Right lobe of liver (tissue), 6 donors: ENCODE results near the gene F8. TPM values are rescaled to one million over a fixed set of nuclear protein-coding genes. Genes with fewer than 3 reads are reported as not detected.

Experiments used
- ATAC-seq, 4 donors: fragments of 200-7000 bp; cut with Tn5 transposase; one replicate each; pipeline ENCODE4 v1.9.1; 2020; ENCODE audit warnings: mild to moderate bottlenecking in 4 of 4, moderate library complexity in 4 of 4
- DNase-seq, 3 donors: peaks; one replicate each; pipeline ENCODE4 v3.0.0-alpha.2; 2020
- H3K27ac ChIP-seq, 3 donors: fragments of 200-600 bp; one replicate each; pipeline ENCODE4 v1.8.0; 2022
- H3K27me3 ChIP-seq, 2 donors: fragments of 200-600 bp; one replicate each; pipeline ENCODE4 v1.8.0; 2022
- H3K36me3 ChIP-seq, 4 donors: fragments of 200-600 bp; sonication (generic) in 1 of 4; one replicate each; pipeline versions ENCODE4 v1.5.1 to v1.8.0; 2017 to 2022; ENCODE audit warnings: control low read depth in 1 of 4
- H3K4me1 ChIP-seq, 4 donors: fragments of 200-600 bp; sonication (generic) in 1 of 4; one replicate each; pipeline versions ENCODE4 v1.5.1 to v1.8.0; 2017 to 2022; ENCODE audit warnings: control low read depth in 1 of 4
- H3K4me3 ChIP-seq, 3 donors: fragments of 200-600 bp; one replicate each; pipeline ENCODE4 v1.8.0; 2022
- H3K9me3 ChIP-seq, 4 donors: fragments of 200-600 bp; sonication (generic) in 1 of 4; one replicate each; pipeline versions ENCODE4 v1.5.1 to v1.8.0; 2017 to 2022; ENCODE audit warnings: control low read depth in 1 of 4
- POLR2A ChIP-seq: fragments of 450-650 bp; IDR thresholded peaks from one replicate; pipeline ENCODE4 v1.6.1; 2017; ENCODE audit warnings: antibody characterized with exemption, mild to moderate bottlenecking
- WGBS: methylation state at CpG from one replicate; pipeline ENCODE4 v1.1.6; 2018; ENCODE audit warnings: low coverage, low lambda C conversion rate; ENCODE audit not compliant: insufficient coverage; ENCODE audit errors: missing lambda C conversion rate; 5-methylcytosine and 5-hydroxymethylcytosine counted together
- intact Hi-C, 2 donors: fragments of 100-400 bp; cut with DNase I; formaldehyde crosslinking; loops; one replicate each; pipeline versions ENCODE4 v1.11.2 to v1.14.1; 2022
- total RNA-seq, 6 experiments: library from RNA; depleted of rRNA in 2 of 6; stranded (reverse); fragments of >200 nt in 2 of 6; fragmentation: NEBNext Ultra II Directional in 3 of 6; extraction: Animal tissue kit (Norgen Biotek cat#: 25700) in 3 of 6; gene quantifications; one replicate each; pipeline versions ENCODE4 v1.1.0 to v1.2.4, GENCODE V29; 2016 to 2023
- TF ChIP-seq, protein P1 (sequence below), 4 donors: fragments of 200-600 bp in 3 of 4; fragments of 450-650 bp in 1 of 4; IDR thresholded peaks; one replicate each; pipeline versions ENCODE4 v1.5.1 to v1.8.0; 2016 to 2022; ENCODE audit warnings: antibody characterized with exemption in 4 of 4, mild to moderate bottlenecking in 2 of 4
- donor health status: DM: no; HTN: yes; CAD: no.
- donor health status: DM: no; HTN: no; CAD: no.
- donor health status: DM: no; HTN: no; CAD: no.
- donor health status: DM: no; HTN: yes; CAD: no.
- donor health status: DM: no; HTN: yes; CAD: no.

Gene F8
- total RNA-seq, 6 experiments from 2014 or later = 19.4 to 36.2 (median 26.3) TPM

DNA sequence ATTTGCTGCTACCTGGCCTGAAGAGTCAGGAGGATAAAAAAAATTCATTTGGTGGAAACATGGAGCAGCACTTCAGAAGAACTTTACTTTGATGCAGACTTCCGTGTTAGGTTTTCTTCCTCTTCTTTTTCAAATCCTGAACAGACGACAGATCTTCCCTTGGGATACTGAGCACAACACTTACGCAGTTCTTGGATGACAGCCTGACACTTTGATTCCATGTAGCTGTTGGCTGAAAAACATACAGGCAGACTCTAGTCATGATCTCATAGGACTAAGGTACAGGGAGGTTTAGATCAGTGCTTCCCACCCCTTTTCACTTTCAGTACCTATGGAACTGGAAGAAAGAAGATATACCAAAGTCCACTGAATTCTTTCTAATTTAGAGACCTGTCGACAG lies 39.2 kb upstream of the F8 start:
- H3K36me3 ChIP-seq = no peaks in the 10 kb centered on the region
- intact Hi-C loops = no loop called here
- H3K4me1 ChIP-seq = peaks cover 0 to 16% (median 0%) of the 10 kb centered on the region in 4 donors
- 61% methylated on average over 4 of the region's 4 CpGs for WGBS
- peaks cover 0 to 3% of the 10 kb centered on the region in 2 donors for H3K27me3 ChIP-seq
- TF ChIP-seq, protein P1, sequence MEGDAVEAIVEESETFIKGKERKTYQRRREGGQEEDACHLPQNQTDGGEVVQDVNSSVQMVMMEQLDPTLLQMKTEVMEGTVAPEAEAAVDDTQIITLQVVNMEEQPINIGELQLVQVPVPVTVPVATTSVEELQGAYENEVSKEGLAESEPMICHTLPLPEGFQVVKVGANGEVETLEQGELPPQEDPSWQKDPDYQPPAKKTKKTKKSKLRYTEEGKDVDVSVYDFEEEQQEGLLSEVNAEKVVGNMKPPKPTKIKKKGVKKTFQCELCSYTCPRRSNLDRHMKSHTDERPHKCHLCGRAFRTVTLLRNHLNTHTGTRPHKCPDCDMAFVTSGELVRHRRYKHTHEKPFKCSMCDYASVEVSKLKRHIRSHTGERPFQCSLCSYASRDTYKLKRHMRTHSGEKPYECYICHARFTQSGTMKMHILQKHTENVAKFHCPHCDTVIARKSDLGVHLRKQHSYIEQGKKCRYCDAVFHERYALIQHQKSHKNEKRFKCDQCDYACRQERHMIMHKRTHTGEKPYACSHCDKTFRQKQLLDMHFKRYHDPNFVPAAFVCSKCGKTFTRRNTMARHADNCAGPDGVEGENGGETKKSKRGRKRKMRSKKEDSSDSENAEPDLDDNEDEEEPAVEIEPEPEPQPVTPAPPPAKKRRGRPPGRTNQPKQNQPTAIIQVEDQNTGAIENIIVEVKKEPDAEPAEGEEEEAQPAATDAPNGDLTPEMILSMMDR (IDR thresholded peaks at IDR 0.05) = no peak
- no peak for TF ChIP-seq POLR2A
- no peaks in the 10 kb centered on the region for H3K9me3 ChIP-seq
- ATAC-seq (no peak), DNase-seq (no peak)
- no peak overlapping the region for H3K4me3 ChIP-seq
- H3K27ac ChIP-seq = no peak overlapping the region

DNA sequence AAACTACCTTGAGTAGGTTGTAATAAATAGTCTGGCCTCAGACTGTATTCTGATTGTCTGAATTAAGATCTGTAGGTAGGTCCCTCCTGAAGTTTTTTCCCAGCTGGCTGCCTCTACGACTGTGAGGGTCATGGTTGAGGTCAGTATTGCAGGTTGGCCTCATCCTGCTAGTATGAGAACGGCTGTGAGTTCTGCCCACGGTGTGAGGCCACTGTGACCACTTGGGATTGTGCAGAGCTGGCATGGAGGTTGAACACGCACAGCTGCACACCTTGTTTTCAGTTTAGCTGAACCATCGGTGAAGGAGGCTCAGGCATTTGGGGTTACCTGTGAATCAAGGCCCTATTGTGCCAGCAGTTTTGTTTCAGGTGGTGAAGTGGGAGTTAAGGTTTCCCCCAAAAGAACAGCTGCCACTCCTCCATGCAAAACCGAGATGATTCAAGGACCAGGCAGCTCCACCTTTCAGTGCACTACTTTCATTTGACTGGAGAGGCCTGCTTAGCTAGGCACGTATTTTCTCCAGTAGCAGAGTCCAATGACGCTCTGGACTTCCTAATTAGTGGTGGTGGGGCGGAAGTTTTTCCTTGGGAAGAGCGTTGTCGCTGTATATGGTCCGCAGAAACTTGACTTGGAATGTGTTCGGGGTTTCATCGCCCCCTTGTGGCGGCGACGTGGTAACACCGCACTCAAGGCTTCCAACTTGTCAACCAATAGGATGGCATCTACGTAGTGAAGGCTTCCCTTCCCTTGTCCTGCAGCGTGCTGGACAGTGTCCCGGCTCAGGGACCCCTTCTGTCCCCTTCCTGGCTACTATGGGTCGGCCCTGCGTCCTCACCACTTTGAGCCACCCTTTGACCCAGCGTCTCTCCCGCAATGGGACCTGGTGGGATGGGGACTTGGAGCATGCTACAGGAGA lies 34.6 kb upstream of the F8 start:
- Histone ChIP-seq H3K27ac (peak overlapping the region in 2 of 3 donors; percentile 8 to 53), H3K4me3 (no peak overlapping the region), H3K36me3 (no peaks in the 10 kb centered on the region), H3K9me3 (no peaks in the 10 kb centered on the region), H3K4me1 (peaks cover 0 to 7% (median 3%) of the 10 kb centered on the region in 4 donors), H3K27me3 (peaks cover 0 to 3% of the 10 kb centered on the region in 2 donors)
- WGBS = 6% methylated on average over 10 of the region's 25 CpGs
- intact Hi-C loops = loop anchor here in 1 of 2 donors (10.0 kb wide), 1 partner anchor 72 kb away; no protein-coding TSS in a partner anchor
- ATAC-seq (peak; percentile 84 to 94 (median 90)), DNase-seq (peak; percentile 59 to 69 (median 65))
- TF ChIP-seq, protein P1 (IDR thresholded peaks at IDR 0.05) = peak; percentile 72 to 86 (median 79)
- no peak for TF ChIP-seq POLR2A

DNA sequence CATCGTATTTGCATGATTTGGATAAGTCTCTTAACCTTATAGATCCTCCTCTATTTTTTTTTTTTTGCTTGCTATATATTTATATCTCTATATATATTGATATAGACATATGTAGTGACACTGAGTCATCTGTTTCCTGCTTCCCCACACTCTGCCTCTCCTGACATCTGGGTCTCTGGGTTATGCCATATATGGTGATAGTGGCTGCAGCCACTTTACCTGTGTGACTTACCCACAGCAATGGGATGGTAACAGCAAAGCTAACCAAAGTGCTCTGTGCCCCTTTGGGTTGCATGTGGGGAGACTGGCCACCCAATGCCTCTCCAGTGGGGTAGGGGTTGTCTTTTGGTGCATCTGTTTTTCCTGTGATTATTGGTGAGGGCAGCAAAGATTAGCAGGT lies 33.9 kb upstream of the F8 start:
- TF ChIP-seq, protein P1 (IDR thresholded peaks at IDR 0.05) = no peak
- no peak for TF ChIP-seq POLR2A
- Histone ChIP-seq H3K4me1 (peaks cover 0 to 9% (median 3%) of the 10 kb centered on the region in 4 donors), H3K27ac (peak overlapping the region in 1 of 3 donors; percentile 53), H3K4me3 (no peak overlapping the region), H3K36me3 (no peaks in the 10 kb centered on the region), H3K27me3 (no peaks in the 10 kb centered on the region), H3K9me3 (no peaks in the 10 kb centered on the region)
- DNase-seq (no peak), ATAC-seq (no peak)
- WGBS = 53% methylated on average over 1 of the region's 1 CpG
- intact Hi-C loops = loop anchor here in 1 of 2 donors (10.0 kb wide), 1 partner anchor 72 kb away; no protein-coding TSS in a partner anchor

DNA sequence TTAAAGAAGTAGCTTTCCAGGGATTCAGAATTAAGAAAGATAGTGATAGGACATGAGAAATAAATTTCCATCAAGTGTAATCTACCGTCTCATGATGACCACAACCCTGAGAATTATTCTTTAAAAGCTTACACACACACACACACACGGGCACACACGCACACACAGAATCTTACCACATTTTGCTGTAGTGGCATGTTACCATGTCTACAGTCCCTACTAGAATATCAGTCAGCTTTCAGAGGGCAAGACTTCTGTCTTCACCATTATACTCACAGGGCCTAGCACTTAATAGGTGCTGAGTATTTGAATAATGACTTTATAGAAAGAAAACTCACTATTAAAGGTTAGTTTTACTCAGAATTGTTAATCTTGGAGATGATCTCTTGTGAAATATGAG lies 33.0 kb upstream of the F8 start:
- no peaks in the 10 kb centered on the region for H3K36me3 ChIP-seq
- DNase-seq = no peak
- no peak overlapping the region for H3K4me3 ChIP-seq
- H3K9me3 ChIP-seq = no peaks in the 10 kb centered on the region
- H3K27me3 ChIP-seq = no peaks in the 10 kb centered on the region
- intact Hi-C loops = loop anchor here in 1 of 2 donors (10.0 kb wide), 1 partner anchor 71 kb away; no protein-coding TSS in a partner anchor
- no peak for ATAC-seq
- TF ChIP-seq POLR2A = no peak
- TF ChIP-seq, protein P1 (IDR thresholded peaks at IDR 0.05) = no peak
- peaks cover 0 to 9% (median 3%) of the 10 kb centered on the region in 4 donors for H3K4me1 ChIP-seq
- H3K27ac ChIP-seq = no peak overlapping the region
- 72% methylated on average over 3 of the region's 3 CpGs for WGBS
